ENCODE data around the gene FOXO1. TPM values are rescaled to one million over a fixed set of nuclear protein-coding genes. Genes with fewer than 3 reads are reported as not detected.

Gene FOXO1
- total and polyA plus RNA-seq, 12 donors = 3.4 to 31.2 (median 15.8) TPM

DNA sequence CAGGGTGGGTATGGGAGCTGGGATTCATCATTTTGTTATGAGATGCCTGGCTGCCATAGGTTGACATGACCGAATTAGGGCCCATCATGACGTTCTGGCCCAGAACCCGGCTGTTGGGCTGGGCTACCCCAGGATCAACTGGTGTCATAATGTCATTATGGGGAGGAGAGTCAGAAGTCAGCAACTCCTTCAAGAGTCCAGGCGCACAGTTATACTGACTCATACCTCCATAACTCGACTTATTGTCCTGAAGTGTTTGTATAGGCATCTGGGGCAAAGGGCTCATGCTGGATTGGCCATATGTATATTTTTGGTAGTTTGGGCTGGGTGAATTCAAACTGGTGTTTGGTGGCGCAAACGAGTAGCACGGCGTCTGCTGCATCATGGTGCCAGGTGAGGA lies 106.5 kb downstream of the FOXO1 start:
- no peak for ATAC-seq

DNA sequence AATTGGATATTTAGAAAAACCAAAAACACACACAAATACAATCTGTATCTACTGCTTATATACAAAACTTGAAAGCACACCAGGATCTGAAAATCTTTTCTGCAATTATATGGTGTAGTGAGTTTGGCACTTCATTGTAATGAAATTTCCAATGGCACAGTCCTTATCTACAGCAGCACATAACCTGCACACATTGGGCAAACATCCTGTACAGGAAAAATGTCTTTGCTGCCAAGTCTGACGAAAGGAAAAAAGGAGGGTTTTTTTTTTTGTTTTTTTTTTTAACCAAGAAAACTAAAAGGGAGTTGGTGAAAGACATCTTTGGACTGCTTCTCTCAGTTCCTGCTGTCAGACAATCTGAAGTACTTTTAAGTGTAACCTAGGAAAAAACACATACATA lies 107.8 kb downstream of the FOXO1 start:
- TF ChIP-seq, protein P1, sequence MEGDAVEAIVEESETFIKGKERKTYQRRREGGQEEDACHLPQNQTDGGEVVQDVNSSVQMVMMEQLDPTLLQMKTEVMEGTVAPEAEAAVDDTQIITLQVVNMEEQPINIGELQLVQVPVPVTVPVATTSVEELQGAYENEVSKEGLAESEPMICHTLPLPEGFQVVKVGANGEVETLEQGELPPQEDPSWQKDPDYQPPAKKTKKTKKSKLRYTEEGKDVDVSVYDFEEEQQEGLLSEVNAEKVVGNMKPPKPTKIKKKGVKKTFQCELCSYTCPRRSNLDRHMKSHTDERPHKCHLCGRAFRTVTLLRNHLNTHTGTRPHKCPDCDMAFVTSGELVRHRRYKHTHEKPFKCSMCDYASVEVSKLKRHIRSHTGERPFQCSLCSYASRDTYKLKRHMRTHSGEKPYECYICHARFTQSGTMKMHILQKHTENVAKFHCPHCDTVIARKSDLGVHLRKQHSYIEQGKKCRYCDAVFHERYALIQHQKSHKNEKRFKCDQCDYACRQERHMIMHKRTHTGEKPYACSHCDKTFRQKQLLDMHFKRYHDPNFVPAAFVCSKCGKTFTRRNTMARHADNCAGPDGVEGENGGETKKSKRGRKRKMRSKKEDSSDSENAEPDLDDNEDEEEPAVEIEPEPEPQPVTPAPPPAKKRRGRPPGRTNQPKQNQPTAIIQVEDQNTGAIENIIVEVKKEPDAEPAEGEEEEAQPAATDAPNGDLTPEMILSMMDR (IDR thresholded peaks at IDR 0.05) = no peak
- DNase-seq (no peak), ATAC-seq (peak in 5 of 8 donors; percentile 42 to 68 (median 54))
- Histone ChIP-seq H3K27me3 (no peaks in the 10 kb centered on the region), H3K9me3 (no peaks in the 10 kb centered on the region), H3K27ac (peak overlapping the region in 3 of 10 donors; percentile 15 to 52 (median 42)), H3K4me3 (no peak overlapping the region), H3K36me3 (peaks cover 0 to 19% (median 0%) of the 10 kb centered on the region in 9 donors), H3K4me1 (peaks cover 4 to 86% (median 62%) of the 10 kb centered on the region in 9 donors)
- WGBS, 2 donors = 25 to 29% methylated on average over 1 of the region's 1 CpG
- intact Hi-C loops (cut with DNase I) = loop anchor here in 2 of 10 donors (5.0 to 10.0 kb wide), 2 partner anchors 51 to 494 kb away; no protein-coding TSS in a partner anchor

More for the DNA sequence above, 106.5 kb downstream of the FOXO1 start:
- peak overlapping the region in 1 of 10 donors; percentile 52 for H3K27ac ChIP-seq
- H3K9me3 ChIP-seq = no peaks in the 10 kb centered on the region
- peaks cover 0 to 19% (median 0%) of the 10 kb centered on the region in 9 donors for H3K36me3 ChIP-seq
- H3K4me1 ChIP-seq = peaks cover 8 to 99% (median 75%) of the 10 kb centered on the region in 9 donors
- no peaks in the 10 kb centered on the region for H3K27me3 ChIP-seq
- 96 to 98% methylated on average over 9 of the region's 9 CpGs for WGBS, 2 donors
- DNase-seq = no peak
- TF ChIP-seq, protein P1 (IDR thresholded peaks at IDR 0.05) = no peak
- no peak overlapping the region for H3K4me3 ChIP-seq
- intact Hi-C loops (cut with DNase I) = loop anchor here in 2 of 10 donors (5.0 to 10.0 kb wide), 2 partner anchors 53 to 495 kb away; no protein-coding TSS in a partner anchor

DNA sequence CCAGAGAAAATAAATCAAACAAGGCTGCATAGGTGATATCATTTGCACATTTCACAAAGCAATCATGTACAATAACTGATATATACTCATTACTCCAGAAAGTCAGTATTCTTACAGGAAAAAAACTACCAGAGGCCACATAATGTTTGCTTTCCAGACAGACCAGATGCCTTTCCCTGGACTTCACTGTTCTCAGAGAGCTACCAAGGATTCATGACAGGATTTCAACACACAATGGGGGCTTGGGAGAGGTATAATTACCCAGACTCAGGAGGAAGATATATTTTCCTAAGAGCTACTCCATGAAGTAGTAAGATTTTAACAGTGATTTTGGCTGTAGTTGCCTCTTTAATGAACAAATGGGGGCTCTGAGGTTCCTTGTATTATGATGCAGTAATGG lies 110.0 kb downstream of the FOXO1 start:
- H3K27ac ChIP-seq = no peak overlapping the region
- H3K4me1 ChIP-seq = peaks cover 3 to 65% (median 48%) of the 10 kb centered on the region in 9 donors
- no peaks in the 10 kb centered on the region for H3K27me3 ChIP-seq
- TF ChIP-seq, protein P1 (IDR thresholded peaks at IDR 0.05) = no peak
- no peak for ATAC-seq
- DNase-seq = no peak
- no peak overlapping the region for H3K4me3 ChIP-seq
- no peaks in the 10 kb centered on the region for H3K9me3 ChIP-seq
- peaks cover 0 to 19% (median 0%) of the 10 kb centered on the region in 9 donors for H3K36me3 ChIP-seq
- intact Hi-C loops (cut with DNase I) = loop anchor here in 2 of 10 donors (5.0 to 10.0 kb wide), 2 partner anchors 49 to 492 kb away; no protein-coding TSS in a partner anchor

DNA sequence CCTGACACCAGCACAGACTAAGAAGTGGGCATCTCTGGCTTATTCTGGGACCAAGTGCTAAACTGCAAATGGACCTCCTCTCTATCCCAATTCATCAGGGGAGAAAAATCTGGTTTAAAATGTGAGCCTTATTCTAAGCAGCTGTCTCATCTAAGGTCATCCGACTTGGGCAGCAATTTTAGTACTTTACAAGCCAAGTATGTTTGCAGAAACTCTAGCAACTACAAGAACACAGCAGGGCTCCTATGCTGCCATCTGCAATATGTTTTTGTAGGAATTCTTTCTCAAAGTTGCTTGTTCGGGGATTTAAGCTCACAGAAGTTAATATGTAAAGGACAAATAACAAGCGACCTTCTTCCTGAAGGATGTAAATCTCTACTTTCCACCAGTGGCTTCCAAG lies 113.1 kb downstream of the FOXO1 start:
- Histone ChIP-seq H3K4me3 (no peak overlapping the region), H3K9me3 (no peaks in the 10 kb centered on the region), H3K27ac (no peak overlapping the region), H3K27me3 (no peaks in the 10 kb centered on the region), H3K4me1 (peaks cover 0 to 45% (median 35%) of the 10 kb centered on the region in 9 donors), H3K36me3 (no peaks in the 10 kb centered on the region)
- intact Hi-C loops (cut with DNase I) = loop anchor here in 1 of 10 donors (10.0 kb wide), 1 partner anchor 489 kb away; no protein-coding TSS in a partner anchor
- WGBS, 2 donors = 83 to 87% methylated on average over 3 of the region's 3 CpGs
- TF ChIP-seq, protein P1 (IDR thresholded peaks at IDR 0.05) = no peak
- ATAC-seq (no peak), DNase-seq (no peak)

Data from heart right ventricle (tissue), 16 donors.